IPS-20b (cell line): ENCODE results near the gene SLC9A3.

ENCODE experiments used
- H3K27ac ChIP-seq: one replicate; pipeline ENCODE4 v1.5.1; 2013; ENCODE audit warnings: low read length
- H3K27me3 ChIP-seq: 2 replicates; pipeline ENCODE4 v1.6.1; 2013; ENCODE audit warnings: mild to moderate bottlenecking, low read length, inconsistent platforms; ENCODE audit not compliant: insufficient read depth
- H3K36me3 ChIP-seq: 2 replicates; pipeline ENCODE4 v1.6.1; 2013; ENCODE audit warnings: low read depth, mild to moderate bottlenecking, inconsistent platforms, low read length, moderate library complexity; ENCODE audit not compliant: insufficient read depth
- H3K4me1 ChIP-seq: 2 replicates; pipeline ENCODE4 v1.6.1; 2013; ENCODE audit warnings: mild to moderate bottlenecking, control low read depth, inconsistent platforms, low read length, moderate library complexity; ENCODE audit not compliant: insufficient read depth
- H3K4me3 ChIP-seq: 2 replicates; pipeline ENCODE4 v1.5.1; 2013; ENCODE audit warnings: mild to moderate bottlenecking, low read length, inconsistent platforms
- H3K9ac ChIP-seq: 2 replicates; pipeline ENCODE4 v1.6.1; 2013; ENCODE audit warnings: low read depth, mild to moderate bottlenecking, inconsistent platforms, low read length, moderate library complexity
- H3K9me3 ChIP-seq: 2 replicates; pipeline ENCODE4 v1.6.1; 2013; ENCODE audit warnings: mild to moderate bottlenecking, low read depth, low read length, inconsistent platforms; ENCODE audit not compliant: insufficient read depth

The SLC9A3 gene

DNA sequence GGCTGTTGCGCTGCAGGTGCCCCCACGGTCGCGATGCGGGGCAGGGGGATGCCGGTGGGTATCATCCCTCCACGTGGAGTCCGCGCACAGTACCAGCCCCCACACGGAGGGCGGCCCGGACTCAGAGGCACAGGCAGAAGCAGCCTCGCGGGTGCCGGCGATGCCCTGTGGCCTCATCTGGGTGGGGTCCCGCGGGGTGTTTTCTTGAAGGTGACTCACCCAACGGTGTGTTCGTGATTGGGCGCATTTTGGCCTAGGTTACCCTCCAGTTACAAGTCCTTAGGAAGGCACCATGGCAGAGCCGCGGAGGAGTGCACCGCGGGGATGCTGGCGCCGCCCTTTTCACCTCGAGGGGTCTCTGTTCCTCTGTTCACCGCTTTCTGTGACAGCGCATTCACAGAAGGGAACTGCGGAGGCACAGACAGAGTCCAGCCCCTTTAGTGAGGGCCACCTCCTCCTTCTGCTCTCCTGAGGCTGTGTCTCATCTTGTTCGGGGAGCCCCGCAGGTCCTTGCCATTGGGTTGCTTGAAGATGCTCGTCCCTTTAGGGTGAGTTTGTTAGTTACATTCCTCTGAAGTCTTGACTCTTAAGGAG, 102.9 kb downstream of the SLC9A3 start:
- Histone ChIP-seq H3K36me3 (no peaks in the 10 kb centered on the region), H3K9me3 (no peaks in the 10 kb centered on the region), H3K27ac (no peak overlapping the region), H3K27me3 (no peaks in the 10 kb centered on the region), H3K4me1 (no peaks in the 10 kb centered on the region), H3K4me3 (no peak overlapping the region), H3K9ac (no peak overlapping the region)

DNA sequence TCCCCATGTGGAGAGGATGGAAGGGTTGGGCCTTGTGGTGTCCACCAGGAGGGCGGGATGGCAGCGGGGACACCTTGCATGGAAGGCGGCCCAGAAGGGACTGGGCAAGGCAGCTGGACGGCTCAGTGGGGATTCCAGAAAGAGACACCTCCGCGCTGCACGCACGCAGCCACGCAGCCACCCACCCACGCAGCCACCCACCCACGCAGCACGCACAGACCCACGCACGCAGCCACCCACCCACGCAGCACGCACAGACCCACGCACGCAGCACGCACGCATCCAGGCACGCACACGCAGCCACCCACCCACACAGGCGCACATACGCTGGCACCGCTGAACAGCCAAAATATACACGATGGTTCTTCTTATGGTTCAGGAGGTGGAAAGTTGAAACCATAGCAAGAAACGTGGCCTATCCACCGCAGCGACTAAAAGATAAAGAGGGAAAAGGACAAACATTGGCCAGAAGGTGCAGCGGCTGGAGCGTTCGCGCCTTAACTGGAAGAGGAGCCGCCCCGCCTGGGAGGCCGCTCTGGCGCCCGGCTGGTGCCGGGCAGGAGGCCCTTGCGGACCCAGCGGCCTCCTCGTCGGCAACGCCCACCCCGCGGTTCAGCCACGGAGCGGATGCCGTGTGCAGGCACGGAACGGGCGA, 103.5 kb downstream of the SLC9A3 start:
- Histone ChIP-seq H3K27me3 (no peaks in the 10 kb centered on the region), H3K4me1 (no peaks in the 10 kb centered on the region), H3K27ac (no peak overlapping the region), H3K9ac (no peak overlapping the region), H3K4me3 (no peak overlapping the region), H3K36me3 (no peaks in the 10 kb centered on the region), H3K9me3 (no peaks in the 10 kb centered on the region)
